Duodenal mucosa (tissue), 2 donors: ENCODE data around the gene CABLES2.

Source experiments
- H3K27ac ChIP-seq: one replicate; pipeline ENCODE4 v1.7.0; 2013; ENCODE audit warnings: low read depth, low read length
- H3K27me3 ChIP-seq, 2 donors: one replicate each; pipeline ENCODE4 v1.7.0; 2013; ENCODE audit warnings: low read length in 2 of 2, control low read depth in 1 of 2; ENCODE audit not compliant: insufficient read depth in 2 of 2, control insufficient read depth in 1 of 2
- H3K36me3 ChIP-seq, 2 donors: one replicate each; pipeline ENCODE4 v1.7.0; 2013; ENCODE audit warnings: low read length in 2 of 2, control low read depth in 1 of 2; ENCODE audit not compliant: insufficient read depth in 2 of 2, control insufficient read depth in 1 of 2
- H3K4me1 ChIP-seq, 2 donors: one replicate each; pipeline ENCODE4 v1.7.0; 2013; ENCODE audit warnings: low read length in 2 of 2, control low read depth in 1 of 2; ENCODE audit not compliant: insufficient read depth in 2 of 2, control insufficient read depth in 1 of 2
- H3K4me3 ChIP-seq, 2 donors: one replicate each; pipeline ENCODE4 v1.7.0; 2013; ENCODE audit warnings: low read length in 2 of 2, low read depth in 1 of 2
- H3K9ac ChIP-seq, 2 donors: one replicate each; pipeline ENCODE4 v1.7.0; 2013; ENCODE audit warnings: low read length in 2 of 2, low read depth in 1 of 2
- H3K9me3 ChIP-seq, 2 donors: one replicate each; pipeline ENCODE4 v1.7.0; 2013; ENCODE audit warnings: low read length in 2 of 2, control low read depth in 1 of 2; ENCODE audit not compliant: control insufficient read depth in 1 of 2

CABLES2 gene

DNA sequence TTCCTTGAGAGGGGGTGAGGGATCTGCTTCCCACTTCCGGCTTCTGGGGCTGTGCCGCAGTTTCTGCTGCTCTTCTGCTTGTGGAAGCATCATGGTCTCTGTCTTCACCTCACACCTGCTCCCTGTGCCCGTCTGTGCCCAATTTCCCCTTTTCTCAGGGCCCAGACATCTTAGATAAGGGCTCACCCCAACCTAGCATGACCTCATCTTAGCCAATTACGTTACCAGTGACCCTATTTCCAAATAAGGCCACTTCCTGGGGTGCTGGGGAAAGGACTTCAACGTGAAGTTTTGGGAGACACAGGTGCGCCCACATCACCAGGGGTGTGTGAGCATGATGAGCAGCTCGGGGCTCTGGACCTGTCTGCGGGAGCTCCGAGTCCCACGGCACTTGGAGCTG, 41.0 kb upstream of the CABLES2 start:
- Histone ChIP-seq H3K4me1 (peaks cover 18 to 21% of the 10 kb centered on the region in 2 donors), H3K9me3 (no peaks in the 10 kb centered on the region), H3K9ac (no peak overlapping the region), H3K4me3 (no peak overlapping the region), H3K27me3 (no peaks in the 10 kb centered on the region), H3K36me3 (no peaks in the 10 kb centered on the region), H3K27ac (no peak overlapping the region)

DNA sequence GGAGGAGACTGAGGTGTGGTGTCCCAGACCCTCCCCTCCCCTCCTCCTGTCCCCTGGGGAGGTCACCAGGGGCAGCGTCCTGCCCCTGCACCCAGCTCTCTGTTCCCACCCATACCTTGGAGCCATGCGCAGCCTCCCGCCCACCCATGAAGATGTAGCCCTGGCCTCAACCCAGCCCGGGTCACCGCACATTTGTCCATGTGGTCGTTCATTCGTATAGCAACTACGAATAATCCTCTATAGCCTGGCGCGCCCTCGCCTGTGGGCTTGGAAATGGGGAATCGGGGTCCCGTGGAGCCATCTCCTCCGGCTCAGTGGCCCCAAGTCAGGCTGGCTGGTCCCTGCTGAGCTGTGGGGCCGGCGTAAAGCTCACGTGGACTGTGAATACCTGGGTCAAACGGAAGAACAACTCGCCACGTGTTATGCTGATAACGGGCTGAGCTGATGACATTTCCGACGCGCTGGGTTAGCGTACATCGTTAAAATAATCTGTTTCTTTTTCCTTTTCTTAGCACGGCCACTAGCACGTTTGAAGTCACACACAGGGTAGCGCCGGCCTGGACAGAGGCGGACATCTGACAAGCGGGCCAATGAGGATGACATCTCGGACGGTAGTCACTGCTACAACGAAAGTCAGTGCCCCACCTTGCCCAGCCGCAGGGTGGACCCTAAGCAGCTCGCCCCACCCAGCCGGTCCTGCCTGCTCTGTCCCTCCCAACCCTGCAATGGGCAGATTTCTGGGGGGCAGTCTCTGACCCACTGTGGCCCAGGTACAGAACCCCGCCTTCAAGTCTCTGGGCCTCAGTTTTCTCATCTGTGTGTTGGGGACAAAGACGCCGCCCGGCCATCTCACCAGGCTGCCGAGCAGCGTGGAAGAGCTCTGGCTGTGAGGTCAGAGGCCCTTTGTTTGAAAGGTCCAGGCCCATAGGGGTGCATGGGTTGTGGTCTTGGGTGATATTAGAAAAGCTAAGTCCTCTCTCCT, 40.1 kb upstream of the CABLES2 start:
- Histone ChIP-seq H3K36me3 (no peaks in the 10 kb centered on the region), H3K4me1 (peaks cover 9 to 12% of the 10 kb centered on the region in 2 donors), H3K27ac (no peak overlapping the region), H3K9ac (no peak overlapping the region), H3K4me3 (no peak overlapping the region), H3K27me3 (no peaks in the 10 kb centered on the region), H3K9me3 (no peaks in the 10 kb centered on the region)

DNA sequence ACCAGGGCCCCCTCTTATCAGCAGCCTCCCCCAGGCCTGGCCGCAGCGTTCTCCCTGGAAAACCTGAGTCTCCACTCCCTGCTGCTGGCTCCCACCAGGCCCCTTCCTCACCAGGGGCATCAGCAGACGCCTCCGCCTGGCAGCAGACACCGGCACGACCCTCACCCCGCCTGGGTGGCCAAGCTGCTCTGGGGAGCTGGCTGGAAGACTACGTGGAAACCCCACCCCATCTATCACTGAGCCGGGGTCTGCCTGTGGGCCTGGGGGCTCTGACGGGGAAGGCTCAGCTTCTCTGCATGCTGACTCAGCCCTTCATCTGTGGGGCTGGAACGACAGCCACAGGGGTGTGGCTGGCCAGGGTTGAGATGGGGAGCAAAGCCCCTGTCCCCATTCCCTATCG, 39.4 kb upstream of the CABLES2 start:
- H3K4me1 ChIP-seq: peaks cover 6 to 11% of the 10 kb centered on the region in 2 donors
- no peaks in the 10 kb centered on the region for H3K9me3 ChIP-seq
- no peaks in the 10 kb centered on the region for H3K36me3 ChIP-seq
- no peak overlapping the region for H3K27ac ChIP-seq
- H3K4me3 ChIP-seq: no peak overlapping the region
- no peaks in the 10 kb centered on the region for H3K27me3 ChIP-seq
- H3K9ac ChIP-seq: no peak overlapping the region

DNA sequence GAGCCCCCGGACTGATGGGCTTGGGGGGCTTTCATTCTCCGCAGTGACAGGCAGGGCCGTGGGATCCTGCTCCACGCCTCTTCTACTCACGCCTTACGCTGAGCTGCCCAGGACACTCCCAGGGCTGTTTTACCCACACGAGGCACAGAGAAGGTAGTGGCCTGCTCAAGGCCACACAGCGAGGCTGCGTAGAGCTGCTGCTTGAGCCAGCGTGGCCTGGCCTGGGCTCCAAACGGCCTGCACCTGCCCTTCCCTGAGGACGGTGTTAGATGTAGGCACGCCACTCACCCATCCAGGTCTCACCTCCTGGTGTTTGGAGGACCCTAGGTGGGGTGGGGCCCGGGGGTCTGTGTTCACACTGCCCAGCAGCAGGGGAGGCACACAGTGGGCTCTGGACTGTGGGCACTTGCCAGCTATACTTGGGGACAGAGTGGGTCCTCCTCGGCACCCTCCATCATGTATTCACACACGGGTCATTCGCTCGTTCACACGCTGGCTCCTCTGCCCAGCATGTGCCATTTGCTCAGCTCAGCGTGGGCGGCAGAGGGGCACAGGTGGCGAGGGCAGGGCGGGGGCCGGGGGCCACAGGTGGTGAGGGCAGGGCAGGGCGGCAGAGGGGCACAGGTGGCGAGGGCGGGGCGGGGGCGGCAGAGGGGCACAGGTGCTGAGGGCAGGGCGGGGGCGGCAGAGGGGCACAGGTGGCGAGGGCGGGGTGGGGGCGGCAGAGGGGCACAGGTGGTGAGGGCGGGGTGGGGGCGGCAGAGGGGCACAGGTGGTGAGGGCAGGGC, 38.7 kb upstream of the CABLES2 start:
- Histone ChIP-seq H3K4me1 (peaks cover 6 to 11% of the 10 kb centered on the region in 2 donors), H3K27ac (no peak overlapping the region), H3K9me3 (no peaks in the 10 kb centered on the region), H3K9ac (no peak overlapping the region), H3K27me3 (no peaks in the 10 kb centered on the region), H3K4me3 (no peak overlapping the region), H3K36me3 (no peaks in the 10 kb centered on the region)

DNA sequence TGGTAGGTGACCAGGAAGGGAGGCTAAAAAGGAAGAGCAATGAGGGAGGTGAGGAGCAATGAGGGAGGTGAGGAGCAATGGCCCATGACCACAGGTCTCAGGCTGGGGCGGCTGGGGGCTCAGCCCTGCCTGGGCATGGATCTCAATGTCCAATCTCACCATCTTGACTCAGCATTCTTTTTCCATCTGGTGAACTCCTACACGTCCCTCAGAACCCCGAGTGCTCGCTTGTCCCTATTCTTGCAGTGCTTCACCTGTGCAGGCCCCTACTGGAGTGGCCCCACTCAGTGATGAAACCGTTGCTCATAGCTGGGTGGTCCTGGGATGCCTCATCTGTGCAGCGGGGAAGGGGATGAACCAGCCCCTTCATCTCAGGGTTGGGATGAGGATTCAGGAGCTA, 37.2 kb upstream of the CABLES2 start:
- H3K4me3 ChIP-seq: no peak overlapping the region
- H3K36me3 ChIP-seq: no peaks in the 10 kb centered on the region
- H3K9me3 ChIP-seq: no peaks in the 10 kb centered on the region
- no peaks in the 10 kb centered on the region for H3K4me1 ChIP-seq
- H3K27me3 ChIP-seq: no peaks in the 10 kb centered on the region
- H3K9ac ChIP-seq: no peak overlapping the region
- no peak overlapping the region for H3K27ac ChIP-seq

DNA sequence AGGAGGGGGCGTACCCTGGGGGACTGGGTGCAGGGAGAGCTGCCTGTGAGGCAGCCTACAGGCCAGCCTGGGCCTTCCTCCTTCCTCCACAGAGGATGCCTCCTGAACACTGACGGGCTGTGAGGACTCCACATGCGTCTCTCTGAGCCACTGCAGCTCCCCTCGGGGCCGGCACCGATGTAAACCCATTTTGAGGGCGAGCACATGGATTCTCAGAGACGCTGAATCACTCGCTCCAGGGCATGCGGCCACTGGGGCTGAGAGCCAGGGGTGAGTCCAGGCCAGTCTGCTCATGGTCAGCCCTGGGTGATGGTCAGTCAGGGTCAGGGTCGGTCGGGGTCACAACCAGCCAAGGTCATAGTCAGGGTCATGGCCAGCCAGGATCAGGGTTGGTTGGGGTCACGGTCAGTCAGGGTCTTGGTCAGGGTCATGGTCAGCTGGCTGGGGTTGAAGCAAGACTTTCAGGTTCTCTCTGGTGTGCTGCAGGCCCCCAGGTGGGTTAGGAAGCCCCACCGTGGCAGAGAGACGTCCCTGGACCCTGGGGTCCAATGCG, 35.0 kb upstream of the CABLES2 start:
- Histone ChIP-seq H3K27me3 (no peaks in the 10 kb centered on the region), H3K9ac (no peak overlapping the region)

DNA sequence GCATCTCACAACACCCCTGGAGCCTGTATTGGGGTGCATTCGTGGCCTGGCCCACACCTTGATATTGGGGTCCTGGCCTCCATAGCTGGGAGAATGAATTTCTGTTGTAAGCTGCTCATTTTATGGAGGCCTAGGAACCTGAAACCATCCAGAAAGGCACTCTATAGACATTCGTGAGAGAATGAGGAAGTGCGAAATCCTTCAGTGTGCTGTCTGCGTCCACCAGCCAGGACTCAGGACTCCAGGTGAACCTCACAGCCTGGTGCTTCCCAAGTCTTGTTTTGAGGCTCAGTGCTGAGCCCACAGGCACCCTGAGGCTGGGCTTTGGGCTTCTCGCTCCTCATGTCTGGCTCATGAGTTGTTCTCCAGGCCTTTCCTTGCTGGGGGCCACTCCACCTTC, 32.1 kb upstream of the CABLES2 start:
- H3K27me3 ChIP-seq: peaks cover 5 to 8% of the 10 kb centered on the region in 2 donors
- H3K27ac ChIP-seq: no peak overlapping the region
- H3K9me3 ChIP-seq: no peaks in the 10 kb centered on the region
- no peak overlapping the region for H3K9ac ChIP-seq
- H3K4me3 ChIP-seq: no peak overlapping the region
- peaks cover 0 to under 1% of the 10 kb centered on the region in 2 donors for H3K4me1 ChIP-seq
- H3K36me3 ChIP-seq: no peaks in the 10 kb centered on the region

More for the DNA sequence above, 35.0 kb upstream of the CABLES2 start:
- Histone ChIP-seq H3K36me3 (no peaks in the 10 kb centered on the region), H3K4me3 (no peak overlapping the region), H3K27ac (no peak overlapping the region), H3K9me3 (no peaks in the 10 kb centered on the region), H3K4me1 (no peaks in the 10 kb centered on the region)

DNA sequence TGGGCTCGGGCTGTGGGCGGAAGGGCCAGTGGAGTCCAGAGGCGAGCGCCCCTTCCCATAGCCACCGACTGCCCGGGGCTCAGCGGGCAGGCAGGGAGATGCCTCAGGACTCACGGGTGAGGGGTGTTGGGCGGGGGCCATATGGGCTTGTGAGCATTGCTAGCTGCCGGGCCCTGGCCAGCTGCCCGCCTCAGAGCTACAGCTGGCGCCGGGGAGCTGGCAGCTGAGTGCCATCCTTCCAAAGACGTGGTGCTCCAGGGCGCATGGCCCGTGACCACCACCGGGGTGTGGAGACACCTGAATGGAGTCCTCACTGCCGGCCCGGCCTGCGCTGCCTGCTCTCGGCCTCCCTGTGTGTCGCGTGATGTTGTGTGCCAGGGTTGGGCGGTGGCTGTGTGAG, 30.8 kb upstream of the CABLES2 start:
- Histone ChIP-seq H3K9ac (no peak overlapping the region), H3K9me3 (no peaks in the 10 kb centered on the region), H3K4me1 (peaks cover 0 to 9% of the 10 kb centered on the region in 2 donors), H3K27me3 (peaks cover 5 to 8% of the 10 kb centered on the region in 2 donors), H3K4me3 (no peak overlapping the region), H3K27ac (no peak overlapping the region), H3K36me3 (no peaks in the 10 kb centered on the region)

DNA sequence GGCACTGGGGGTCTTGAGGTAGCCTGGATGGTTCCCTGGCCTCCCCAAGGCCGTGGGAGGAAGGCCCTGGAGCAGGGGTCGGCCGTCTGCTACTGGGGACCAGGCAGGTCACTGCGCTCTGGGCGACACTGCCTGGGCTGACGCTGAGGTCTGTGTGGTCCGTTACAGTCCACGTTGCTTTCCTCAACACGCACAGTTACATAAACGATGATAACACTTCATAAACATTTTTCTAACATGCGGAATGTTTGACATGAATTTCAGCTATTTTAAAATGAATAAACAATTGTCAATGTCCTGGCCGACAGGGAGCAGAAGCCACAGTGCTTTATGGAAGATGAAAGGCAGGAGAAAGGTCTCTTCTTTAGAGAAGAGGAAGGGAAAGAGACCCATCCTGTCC, 30.4 kb upstream of the CABLES2 start:
- H3K4me1 ChIP-seq: peaks cover 0 to 9% of the 10 kb centered on the region in 2 donors
- no peaks in the 10 kb centered on the region for H3K9me3 ChIP-seq
- no peaks in the 10 kb centered on the region for H3K36me3 ChIP-seq
- H3K27me3 ChIP-seq: peaks cover 5 to 8% of the 10 kb centered on the region in 2 donors
- no peak overlapping the region for H3K27ac ChIP-seq
- no peak overlapping the region for H3K9ac ChIP-seq
- H3K4me3 ChIP-seq: no peak overlapping the region

DNA sequence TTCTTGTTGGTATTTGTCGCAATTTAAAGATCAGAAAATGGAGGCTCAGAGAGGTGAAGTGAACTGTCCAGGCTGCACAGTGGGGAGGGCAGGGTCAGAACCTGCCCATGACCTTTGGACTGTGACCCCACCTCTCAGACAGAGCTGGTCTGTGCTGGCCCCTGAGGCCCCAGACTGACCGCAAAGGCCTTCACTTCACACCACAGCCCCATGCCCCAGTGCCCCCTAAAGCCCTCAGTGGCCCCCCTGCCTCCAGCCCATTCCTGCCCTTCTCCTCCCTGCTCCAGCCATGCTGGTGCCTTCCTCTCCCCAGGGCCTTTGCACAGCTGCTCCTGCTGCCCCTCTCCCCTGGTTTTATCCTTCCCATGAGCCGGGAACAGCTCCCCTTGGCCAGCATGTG, 29.6 kb upstream of the CABLES2 start:
- Histone ChIP-seq H3K9me3 (no peaks in the 10 kb centered on the region), H3K4me1 (peaks cover 0 to 9% of the 10 kb centered on the region in 2 donors), H3K36me3 (no peaks in the 10 kb centered on the region), H3K9ac (no peak overlapping the region), H3K27ac (no peak overlapping the region), H3K27me3 (peaks cover 5 to 8% of the 10 kb centered on the region in 2 donors), H3K4me3 (no peak overlapping the region)
